Measurements from ENCODE around the gene HTR3E.
A peak's percentile ranks its signal among the peaks of the same experiment; 100 is the strongest.
"Not testable (repeated sequence)": the region's sequence is repeated elsewhere in the genome, so short reads cannot be mapped to it uniquely, and the experiment has no call there.

HTR3E gene

GRCh38 chr3:184066211-184066610 lies 30.7 kb upstream of the HTR3E start:
- peak; percentile 30 for DNase-seq (ENCODE audit: low read depth)
- no peak for TF ChIP-seq CTCF (conservative IDR thresholded peaks at IDR 0.05; ENCODE audit: control insufficient read depth, insufficient read depth, low read depth, low read length)
- no peak overlapping the region for H3K4me3 ChIP-seq (ENCODE audit: control insufficient read depth, low read depth, low read length)

GRCh38 chr3:184067573-184068055 lies 29.2 kb upstream of the HTR3E start:
- DNase-seq (ENCODE audit: low read depth) = no peak
- no peak for TF ChIP-seq CTCF (conservative IDR thresholded peaks at IDR 0.05; ENCODE audit: control insufficient read depth, insufficient read depth, low read depth, low read length)
- H3K4me3 ChIP-seq (ENCODE audit: control insufficient read depth, low read depth, low read length) = no peak overlapping the region

- no peak for DNase-seq (ENCODE audit: low read depth)
- no peak overlapping the region for H3K4me3 ChIP-seq (ENCODE audit: control insufficient read depth, low read depth, low read length)
- no peak for TF ChIP-seq CTCF (conservative IDR thresholded peaks at IDR 0.05; ENCODE audit: control insufficient read depth, insufficient read depth, low read depth, low read length)
Observed at GRCh38 chr3:184068344-184068743, 28.5 kb upstream of the HTR3E start.

- not testable (repeated sequence) for DNase-seq (ENCODE audit: low read depth); H3K4me3 ChIP-seq (ENCODE audit: control insufficient read depth, low read depth, low read length)
Observed at GRCh38 chr3:184071142-184071541, 25.7 kb upstream of the HTR3E start.

GRCh38 chr3:184073621-184074020 lies 23.2 kb upstream of the HTR3E start:
- no peak for TF ChIP-seq CTCF (conservative IDR thresholded peaks at IDR 0.05; ENCODE audit: control insufficient read depth, insufficient read depth, low read depth, low read length)
- no peak for DNase-seq (ENCODE audit: low read depth)
- H3K4me3 ChIP-seq (ENCODE audit: control insufficient read depth, low read depth, low read length) = no peak overlapping the region

GRCh38 chr3:184075901-184076300 lies 21.0 kb upstream of the HTR3E start:
- TF ChIP-seq CTCF (conservative IDR thresholded peaks at IDR 0.05; ENCODE audit: control insufficient read depth, insufficient read depth, low read depth, low read length) = no peak
- no peak for DNase-seq (ENCODE audit: low read depth)
- H3K4me3 ChIP-seq (ENCODE audit: control insufficient read depth, low read depth, low read length) = no peak overlapping the region

GRCh38 chr3:184077881-184078280 lies 19.0 kb upstream of the HTR3E start:
- DNase-seq (ENCODE audit: low read depth) = no peak
- no peak for TF ChIP-seq CTCF (conservative IDR thresholded peaks at IDR 0.05; ENCODE audit: control insufficient read depth, insufficient read depth, low read depth, low read length)
- no peak overlapping the region for H3K4me3 ChIP-seq (ENCODE audit: control insufficient read depth, low read depth, low read length)
